B cell (primary cell): ENCODE measurements around the gene PDGFC. TPM values are rescaled to one million over a fixed set of nuclear protein-coding genes. Genes with fewer than 3 reads are reported as not detected.

Experiments used
- ATAC-seq: fragments of 200-7000 bp; cut with Tn5 transposase; one replicate; pipeline ENCODE4 v1.10.0; 2021; ENCODE audit warnings: low read depth, mild to moderate bottlenecking, moderate number of reproducible peaks, moderate library complexity
- CTCF ChIA-PET: fragments of 350-600 bp; sonication (Branson Sonifier 250); formaldehyde crosslinking; loops from one replicate; lab custom pipeline; 2021; ENCODE audit warnings: antibody characterized with exemption, inconsistent platforms; lab: Charles Lee
- POLR2A ChIA-PET: fragments of 350-600 bp; sonication (Branson Sonifier 250); formaldehyde crosslinking; loops from one replicate; lab custom pipeline; 2021; ENCODE audit warnings: antibody characterized with exemption; lab: Charles Lee
- DNase-seq: peaks from one replicate; pipeline ENCODE4 v3.0.0; 2013
- H2AFZ ChIP-seq: 2 replicates; pipeline ENCODE4 v1.6.1; 2012; ENCODE audit warnings: mild to moderate bottlenecking, low read depth, low read length; ENCODE audit not compliant: insufficient read depth, poor library complexity, severe bottlenecking
- H3K27ac ChIP-seq, 2 donors: 1 replicate in 1 of 2; 2 replicates in 1 of 2; pipeline ENCODE4 v1.5.1; 2012 to 2013; ENCODE audit warnings: low read length in 2 of 2, mild to moderate bottlenecking in 2 of 2, moderate library complexity in 1 of 2
- H3K27me3 ChIP-seq, 4 experiments: fragments of 200-600 bp in 1 of 4; sonication (generic) in 1 of 4; replicated peaks in 1 of 4; 1 replicate in 2 of 4; 2 replicates in 2 of 4; pipeline versions ENCODE4 v1.6.1 to v1.7.0; 2013 to 2016; ENCODE audit warnings: low read length in 3 of 4, mild to moderate bottlenecking in 2 of 4, mixed read lengths in 1 of 4, moderate library complexity in 1 of 4; ENCODE audit not compliant: insufficient read depth in 4 of 4, control insufficient read depth in 3 of 4; ENCODE audit errors: control extremely low read depth in 1 of 4
- H3K36me3 ChIP-seq, 2 experiments: replicated peaks in 1 of 2; 1 replicate in 1 of 2; 2 replicates in 1 of 2; pipeline versions ENCODE4 v1.6.1 to v1.7.1; 2013; ENCODE audit warnings: low read length in 1 of 2; ENCODE audit not compliant: insufficient read depth in 2 of 2, control insufficient read depth in 1 of 2; ENCODE audit errors: control extremely low read depth in 1 of 2, extremely low read depth in 1 of 2
- H3K4me1 ChIP-seq, 2 donors: fragments of 200-600 bp in 1 of 2; sonication (generic) in 1 of 2; 1 replicate in 1 of 2; 2 replicates in 1 of 2; pipeline versions ENCODE4 v1.5.1 to v1.6.1; 2013 to 2017; ENCODE audit warnings: low read length in 2 of 2; ENCODE audit not compliant: control insufficient read depth in 2 of 2, insufficient read depth in 2 of 2
- H3K4me2 ChIP-seq: replicated peaks from 2 replicates; pipeline ENCODE3; 2012; ENCODE audit warnings: mild to moderate bottlenecking, low read depth, low read length; ENCODE audit not compliant: poor library complexity, severe bottlenecking
- H3K4me3 ChIP-seq, 5 experiments: fragments of 200-600 bp in 1 of 5; sonication (generic) in 1 of 5; 1 replicate in 3 of 5; 2 replicates in 2 of 5; pipeline versions ENCODE4 v1.5.1 to v1.7.0; 2011 to 2016; ENCODE audit warnings: low read length in 4 of 5, mild to moderate bottlenecking in 4 of 5, low read depth in 2 of 5, control low read depth in 1 of 5, moderate library complexity in 1 of 5; ENCODE audit not compliant: insufficient read depth in 1 of 5; ENCODE audit errors: control extremely low read depth in 1 of 5, extremely low read depth in 1 of 5
- H3K79me2 ChIP-seq: fragments of 200-600 bp; sonication (generic); one replicate; pipeline ENCODE4 v1.6.0; 2016; ENCODE audit warnings: low read length; ENCODE audit not compliant: control insufficient read depth, insufficient read depth
- H3K9ac ChIP-seq: fragments of 200-600 bp; sonication (generic); 2 replicates; pipeline ENCODE4 v1.6.1; 2017; ENCODE audit warnings: mild to moderate bottlenecking, low read length, moderate library complexity
- H3K9me3 ChIP-seq, 3 donors: one replicate each; pipeline versions ENCODE4 v1.6.1 to v1.7.1; 2013; ENCODE audit warnings: low read length in 2 of 3; ENCODE audit not compliant: control insufficient read depth in 2 of 3, insufficient read depth in 1 of 3; ENCODE audit errors: control extremely low read depth in 1 of 3
- H4K20me1 ChIP-seq: 2 replicates; pipeline ENCODE4 v1.6.0; 2012; ENCODE audit warnings: mild to moderate bottlenecking, low read length; ENCODE audit not compliant: insufficient read depth, control insufficient read depth, poor library complexity, severe bottlenecking
- H3K27ac Mint-ChIP-seq: one replicate; pipeline ENCODE4 v1.8.0; 2021; ENCODE audit warnings: mixed read lengths
- H3K27me3 Mint-ChIP-seq: one replicate; pipeline ENCODE4 v1.8.0; 2021; ENCODE audit warnings: mixed read lengths
- H3K4me1 Mint-ChIP-seq: one replicate; pipeline ENCODE4 v1.8.0; 2021; ENCODE audit warnings: mixed read lengths
- H3K4me3 Mint-ChIP-seq: one replicate; pipeline ENCODE4 v1.8.0; 2021; ENCODE audit warnings: mixed read lengths
- H3K9me3 Mint-ChIP-seq: one replicate; pipeline ENCODE4 v1.8.0; 2022; ENCODE audit warnings: mixed read lengths; ENCODE audit not compliant: insufficient read depth
- CTCF ChIP-seq: fragments of 200-600 bp; IDR thresholded peaks from one replicate; pipeline ENCODE4 v1.8.0; 2022; ENCODE audit warnings: antibody characterized with exemption, mild to moderate bottlenecking
- EZH2 ChIP-seq: IDR thresholded peaks from 2 replicates; pipeline ENCODE4 v1.6.1; 2012; ENCODE audit warnings: borderline replicate concordance, low read depth, mild to moderate bottlenecking, moderate library complexity, low read length; ENCODE audit not compliant: insufficient read depth, poor library complexity, severe bottlenecking
- WGBS: methylation state at CpG from one replicate; pipeline ENCODE4 v1.1.5; 2013; ENCODE audit warnings: missing lambda C conversion rate; ENCODE audit not compliant: insufficient coverage; 5-methylcytosine and 5-hydroxymethylcytosine counted together
- intact Hi-C: fragments of 100-400 bp; cut with micrococcal nuclease; formaldehyde crosslinking; loops from one replicate; pipeline ENCODE4 v1.10.0; 2022
- polyA plus RNA-seq: library from polyadenylated mRNA; depleted of rRNA; stranded (reverse); fragments of >200 nt; gene quantifications from 2 replicates; pipeline ENCODE4 v1.2.3, GENCODE V29; 2012
- total RNA-seq, 2 donors: library from RNA; stranded (reverse); fragments of 120-200 nt in 1 of 2; gene quantifications; 1 replicate in 1 of 2; 2 replicates in 1 of 2; pipeline versions ENCODE4 v1.2.3 to v1.2.4, GENCODE V29; 2013 to 2022

PDGFC gene
- total and polyA plus RNA-seq, 2 donors (not counting 1 experiment from before 2014, with no cell fraction given) = 0.10 TPM; not detected in 1

GRCh38 chr4:156962058-156962358, 9.6 kb downstream of the PDGFC start:
- CTCF ChIA-PET = no interaction called here
- H3K27me3 ChIP-seq = no peaks in the 10 kb centered on the region
- 63% methylated on average over 2 of the region's 3 CpGs for WGBS
- Mint-ChIP-seq H3K27ac (no peak overlapping the region), H3K4me3 (no peak overlapping the region), H3K9me3 (no peaks in the 10 kb centered on the region), H3K27me3 (no peaks in the 10 kb centered on the region), H3K4me1 (no peaks in the 10 kb centered on the region)
- no peak overlapping the region for H3K4me2 ChIP-seq
- POLR2A ChIA-PET = no interaction called here
- no peak overlapping the region for H3K9ac ChIP-seq
- H3K36me3 ChIP-seq = no peaks in the 10 kb centered on the region
- H3K27ac ChIP-seq = no peak overlapping the region
- intact Hi-C loops = no loop called here
- no peak for ATAC-seq
- H3K4me1 ChIP-seq = no peaks in the 10 kb centered on the region
- TF ChIP-seq EZH2 (no peak), CTCF (no peak)
- DNase-seq = no peak
- no peaks in the 10 kb centered on the region for H3K79me2 ChIP-seq
- no peaks in the 10 kb centered on the region for H3K9me3 ChIP-seq
- H3K4me3 ChIP-seq = no peak overlapping the region
- H4K20me1 ChIP-seq = no peaks in the 10 kb centered on the region
- H2AFZ ChIP-seq = no peak overlapping the region

- no peak overlapping the region for H3K4me3 Mint-ChIP-seq
- no peaks in the 10 kb centered on the region for H3K27me3 Mint-ChIP-seq
- Histone ChIP-seq H4K20me1 (no peaks in the 10 kb centered on the region), H3K4me1 (no peaks in the 10 kb centered on the region), H3K79me2 (no peaks in the 10 kb centered on the region), H2AFZ (no peak overlapping the region), H3K9me3 (no peaks in the 10 kb centered on the region), H3K9ac (no peak overlapping the region), H3K27ac (no peak overlapping the region), H3K36me3 (no peaks in the 10 kb centered on the region), H3K4me3 (no peak overlapping the region), H3K27me3 (no peaks in the 10 kb centered on the region), H3K4me2 (no peak overlapping the region)
- ChIA-PET CTCF (no interaction called here), POLR2A (no interaction called here)
- intact Hi-C loops = no loop called here
- DNase-seq = no peak
- WGBS = no CpG with 5 or more reads among the region's 9 CpGs
- H3K27ac Mint-ChIP-seq = no peak overlapping the region
- no peak for TF ChIP-seq EZH2
- no peak for TF ChIP-seq CTCF
- no peaks in the 10 kb centered on the region for H3K9me3 Mint-ChIP-seq
- ATAC-seq = no peak
- no peaks in the 10 kb centered on the region for H3K4me1 Mint-ChIP-seq
Measured at GRCh38 chr4:156961196-156962057, 10.2 kb downstream of the PDGFC start.
